Aorta (tissue), 5 donors: ENCODE results near the gene SRPRB. TPM values are rescaled to one million over a fixed set of nuclear protein-coding genes. Genes with fewer than 3 reads are reported as not detected.

ENCODE experiments used
- ATAC-seq: fragments of 200-7000 bp; cut with Tn5 transposase; one replicate; pipeline ENCODE4 v1.9.1; 2022; ENCODE audit warnings: moderate library complexity; ENCODE audit not compliant: low FRiP score
- DNase-seq, 2 donors: peaks; one replicate each; pipeline ENCODE4 v3.0.0-alpha.2; 2020
- H3K27ac ChIP-seq, 2 donors: one replicate each; pipeline ENCODE4 v1.5.1; 2013; ENCODE audit warnings: low read length in 2 of 2, mild to moderate bottlenecking in 2 of 2, moderate library complexity in 2 of 2, control low read depth in 1 of 2, inconsistent platforms in 1 of 2, low read depth in 1 of 2
- H3K27me3 ChIP-seq, 2 donors: one replicate each; pipeline ENCODE4 v1.6.1; 2013; ENCODE audit warnings: control low read depth in 1 of 2, low read length in 1 of 2, mild to moderate bottlenecking in 1 of 2, moderate library complexity in 1 of 2; ENCODE audit not compliant: insufficient read depth in 2 of 2, control insufficient read depth in 1 of 2
- H3K36me3 ChIP-seq, 2 donors: one replicate each; pipeline ENCODE4 v1.6.1; 2013; ENCODE audit warnings: control low read depth in 1 of 2, low read length in 1 of 2, mild to moderate bottlenecking in 1 of 2; ENCODE audit not compliant: insufficient read depth in 2 of 2, control insufficient read depth in 1 of 2
- H3K4me1 ChIP-seq, 2 donors: one replicate each; pipeline ENCODE4 v1.6.1; 2013; ENCODE audit warnings: low read length in 2 of 2, control low read depth in 1 of 2, mild to moderate bottlenecking in 1 of 2, moderate library complexity in 1 of 2; ENCODE audit not compliant: insufficient read depth in 2 of 2, control insufficient read depth in 1 of 2
- H3K4me3 ChIP-seq, 2 donors: one replicate each; pipeline ENCODE4 v1.5.1; 2013; ENCODE audit warnings: low read length in 2 of 2, control low read depth in 1 of 2, mild to moderate bottlenecking in 1 of 2
- H3K9me3 ChIP-seq: one replicate; pipeline ENCODE4 v1.6.1; 2013; ENCODE audit warnings: mild to moderate bottlenecking, low read length; ENCODE audit not compliant: control insufficient read depth
- WGBS, 2 donors: extraction: QIAGEN DNeasy Blood & Tissue Kit; methylation state at CpG; one replicate each; pipeline ENCODE4 v1.1.7; 2013; 5-methylcytosine and 5-hydroxymethylcytosine counted together
- intact Hi-C, 2 donors: fragments of 100-400 bp; cut with DNase I; formaldehyde crosslinking; loops; one replicate each; pipeline versions ENCODE4 v1.14.2 to v1.15.0; 2022
- polyA plus RNA-seq, 2 donors: library from polyadenylated mRNA; stranded (reverse); fragments of 200-250 nt; gene quantifications; one replicate each; pipeline ENCODE4 v1.2.3, GENCODE V29; 2013
- total RNA-seq, 2 donors: library from RNA; stranded (reverse); fragmentation: NEBNext Ultra II Directional; extraction: Animal tissue kit (Norgen Biotek cat#: 25700); gene quantifications; one replicate each; pipeline ENCODE4 v1.2.1, GENCODE V29; 2021
- donor health status: healthy with polysubstance abuse.
- donor health status: Bipolar disorder and iron deficiency.
- donor health status: DM: no; HTN: no; CAD: no.
- donor health status: DM: no; HTN: no; CAD: no.
- donor health status: DM: yes; HTN: yes; CAD: no.

The SRPRB gene
- total and polyA plus RNA-seq, 4 donors, result 8.6 to 33.6 (median 25.5) TPM

GRCh38 chr3:133864616-133865015, 59.0 kb downstream of the SRPRB start:
- H3K27ac ChIP-seq, result no peak overlapping the region
- intact Hi-C loops, result no loop called here
- no peaks in the 10 kb centered on the region for H3K27me3 ChIP-seq
- 82 to 87% methylated on average over 7 of the region's 7 CpGs for WGBS, 2 donors
- H3K4me1 ChIP-seq, result no peaks in the 10 kb centered on the region
- H3K36me3 ChIP-seq, result no peaks in the 10 kb centered on the region
- no peak for ATAC-seq
- no peaks in the 10 kb centered on the region for H3K9me3 ChIP-seq
- H3K4me3 ChIP-seq, result no peak overlapping the region
- peak; percentile 0 to 43 for DNase-seq

DNA sequence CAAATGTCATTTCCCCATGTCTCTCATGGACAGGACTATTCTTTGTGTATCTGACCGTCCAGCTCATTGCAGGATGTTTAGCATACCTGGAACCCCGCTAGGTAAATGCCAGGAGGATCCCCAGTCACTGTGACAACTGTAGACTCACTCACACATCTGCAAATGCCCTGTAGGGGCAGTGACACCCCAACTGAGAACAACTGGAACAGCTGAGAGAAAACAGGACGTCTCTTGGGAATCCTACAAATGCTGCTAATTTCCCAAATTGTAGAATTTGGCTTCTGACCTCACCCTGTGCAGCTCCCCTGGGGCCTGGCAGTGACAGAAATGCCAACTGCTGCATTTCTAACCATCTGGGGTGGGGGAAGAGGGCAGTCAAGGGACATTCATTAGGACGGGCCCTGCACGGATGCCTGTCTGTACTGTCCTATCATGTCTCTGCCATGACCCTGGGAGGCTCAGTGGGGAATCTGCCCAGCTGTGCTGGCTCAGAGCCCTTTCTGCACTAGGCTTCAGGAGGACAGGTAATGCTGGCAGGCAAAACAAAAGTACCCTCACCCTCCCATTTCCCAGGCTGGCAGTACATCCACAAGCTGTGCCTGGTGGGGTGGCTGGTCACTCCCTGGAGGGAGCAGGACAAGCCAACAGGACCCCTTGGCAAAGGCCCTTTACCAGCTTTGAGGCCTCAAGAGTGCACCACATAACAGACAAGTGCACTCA, 59.7 kb downstream of the SRPRB start:
- Histone ChIP-seq H3K27me3 (no peaks in the 10 kb centered on the region), H3K36me3 (no peaks in the 10 kb centered on the region), H3K9me3 (no peaks in the 10 kb centered on the region), H3K4me3 (no peak overlapping the region), H3K27ac (no peak overlapping the region), H3K4me1 (no peaks in the 10 kb centered on the region)
- DNase-seq (peak; percentile 15 to 46), ATAC-seq (no peak)
- WGBS, 2 donors, result 49 to 60% methylated on average over 5 of the region's 5 CpGs
- intact Hi-C loops, result no loop called here

DNA sequence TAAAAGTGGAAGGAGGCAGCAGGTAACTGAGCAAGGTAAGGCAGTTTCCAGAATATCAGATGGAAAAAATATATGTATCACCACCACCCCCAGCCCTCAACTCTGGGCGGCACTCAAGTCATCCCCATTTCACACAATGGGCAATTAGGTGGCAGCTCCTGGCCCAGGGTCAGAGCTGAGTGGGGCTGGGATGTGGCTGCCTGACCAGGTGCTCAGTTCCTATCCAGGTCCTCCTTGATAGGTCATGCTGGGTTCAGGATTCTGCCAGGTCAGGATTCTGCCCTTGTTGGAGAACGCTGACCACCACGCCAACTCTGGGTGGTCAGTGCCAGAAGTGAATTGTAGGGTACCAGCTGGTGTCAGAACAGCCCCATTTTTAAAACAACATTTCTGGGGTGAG, 60.5 kb downstream of the SRPRB start:
- intact Hi-C loops, result no loop called here
- WGBS, 2 donors, result 96 to 98% methylated on average over 3 of the region's 3 CpGs
- Histone ChIP-seq H3K4me3 (no peak overlapping the region), H3K4me1 (no peaks in the 10 kb centered on the region), H3K36me3 (no peaks in the 10 kb centered on the region), H3K27me3 (no peaks in the 10 kb centered on the region), H3K27ac (no peak overlapping the region), H3K9me3 (no peaks in the 10 kb centered on the region)
- ATAC-seq (no peak), DNase-seq (peak; percentile 13 to 67)

DNA sequence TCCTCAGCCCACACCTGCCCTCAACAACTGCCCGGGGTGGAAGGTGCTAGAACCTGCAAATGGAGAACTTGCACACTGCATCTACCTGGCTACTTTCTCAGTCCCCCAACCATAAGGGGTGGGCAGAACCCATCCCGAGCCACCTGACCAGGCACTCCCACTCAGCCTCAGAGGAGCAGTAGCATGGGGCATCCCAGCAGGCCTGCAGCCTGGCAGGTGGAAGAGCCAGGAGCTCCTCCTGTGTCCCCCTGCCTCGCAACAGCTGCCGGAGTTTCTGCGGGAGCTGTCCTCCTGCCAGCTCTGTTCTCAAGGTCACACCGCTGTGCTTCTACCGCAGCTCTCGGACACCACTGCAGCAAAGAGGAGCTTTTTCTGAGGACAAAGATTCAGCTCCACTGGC, 62.6 kb downstream of the SRPRB start:
- ATAC-seq, result no peak
- intact Hi-C loops, result no loop called here
- DNase-seq, result peak; percentile 16 to 62
- Histone ChIP-seq H3K27ac (no peak overlapping the region), H3K4me3 (no peak overlapping the region), H3K9me3 (no peaks in the 10 kb centered on the region), H3K36me3 (no peaks in the 10 kb centered on the region), H3K4me1 (no peaks in the 10 kb centered on the region), H3K27me3 (no peaks in the 10 kb centered on the region)
- 81 to 82% methylated on average over 8 of the region's 8 CpGs for WGBS, 2 donors

GRCh38 chr3:133868758-133869475, 63.3 kb downstream of the SRPRB start:
- Histone ChIP-seq H3K27ac (no peak overlapping the region), H3K36me3 (no peaks in the 10 kb centered on the region), H3K4me1 (no peaks in the 10 kb centered on the region), H3K4me3 (no peak overlapping the region), H3K27me3 (no peaks in the 10 kb centered on the region), H3K9me3 (no peaks in the 10 kb centered on the region)
- intact Hi-C loops, result no loop called here
- ATAC-seq (no peak), DNase-seq (peak; percentile 34 to 37)
- 74 to 75% methylated on average over 7 of the region's 7 CpGs for WGBS, 2 donors

DNA sequence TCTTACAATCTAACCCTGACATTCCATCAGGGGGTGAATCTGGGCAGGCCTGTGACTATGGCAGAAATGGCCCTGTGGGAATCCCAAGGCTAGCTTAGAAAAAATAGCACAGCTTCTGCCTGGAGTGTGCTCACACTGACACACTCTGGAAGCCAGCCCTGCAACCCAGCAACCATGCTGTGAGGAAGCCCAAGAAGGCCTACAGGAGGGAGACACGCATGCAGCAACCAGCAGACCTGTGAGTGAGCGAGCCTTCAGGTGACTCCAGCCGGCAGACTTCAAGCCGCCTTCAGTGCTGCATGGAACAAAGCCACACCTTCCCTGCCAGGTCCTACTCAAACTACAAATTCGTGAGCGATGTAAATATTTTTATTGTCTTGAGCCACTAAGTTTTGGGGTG, 64.0 kb downstream of the SRPRB start:
- 97 to 99% methylated on average over 6 of the region's 6 CpGs for WGBS, 2 donors
- H3K9me3 ChIP-seq, result no peaks in the 10 kb centered on the region
- no peak overlapping the region for H3K4me3 ChIP-seq
- ATAC-seq, result no peak
- H3K27ac ChIP-seq, result no peak overlapping the region
- DNase-seq, result peak; percentile 3 to 45
- H3K36me3 ChIP-seq, result no peaks in the 10 kb centered on the region
- intact Hi-C loops, result no loop called here
- no peaks in the 10 kb centered on the region for H3K4me1 ChIP-seq
- H3K27me3 ChIP-seq, result no peaks in the 10 kb centered on the region

- Histone ChIP-seq H3K27me3 (no peaks in the 10 kb centered on the region), H3K36me3 (no peaks in the 10 kb centered on the region), H3K27ac (no peak overlapping the region), H3K9me3 (no peaks in the 10 kb centered on the region), H3K4me1 (no peaks in the 10 kb centered on the region), H3K4me3 (no peak overlapping the region)
- intact Hi-C loops, result no loop called here
- DNase-seq (peak; percentile 12 to 36), ATAC-seq (no peak)
Observed at GRCh38 chr3:133870822-133871221, 65.2 kb downstream of the SRPRB start.
